ENCODE data around the gene PLEKHG5.
"Not testable (repeated sequence)": the region's sequence is repeated elsewhere in the genome, so short reads cannot be mapped to it uniquely, and the experiment has no call there.

PLEKHG5 gene

GRCh38 chr1:6496890-6497214 is 5.4 kb upstream of the PLEKHG5 start:
- no peak for DNase-seq

DNA sequence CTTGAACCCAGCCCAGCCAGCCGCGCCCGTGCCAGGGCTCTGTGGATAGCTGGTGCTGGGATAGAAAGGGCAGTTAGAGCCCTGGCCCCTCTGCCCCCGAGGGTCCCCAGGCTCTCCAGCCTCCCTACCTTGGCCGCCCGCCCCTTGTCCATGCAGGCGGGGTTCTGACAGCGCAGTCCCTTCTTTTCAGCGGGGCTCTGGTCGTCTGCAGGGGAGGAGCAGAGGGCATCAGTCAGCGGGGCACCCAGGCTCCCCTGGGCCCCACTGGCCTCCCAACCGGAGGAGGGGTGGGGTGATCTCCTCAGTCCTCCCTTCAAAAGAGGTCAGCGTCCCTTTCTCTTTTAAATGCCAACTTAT is 4.9 kb upstream of the PLEKHG5 start:
- DNase-seq, result no peak

DNA sequence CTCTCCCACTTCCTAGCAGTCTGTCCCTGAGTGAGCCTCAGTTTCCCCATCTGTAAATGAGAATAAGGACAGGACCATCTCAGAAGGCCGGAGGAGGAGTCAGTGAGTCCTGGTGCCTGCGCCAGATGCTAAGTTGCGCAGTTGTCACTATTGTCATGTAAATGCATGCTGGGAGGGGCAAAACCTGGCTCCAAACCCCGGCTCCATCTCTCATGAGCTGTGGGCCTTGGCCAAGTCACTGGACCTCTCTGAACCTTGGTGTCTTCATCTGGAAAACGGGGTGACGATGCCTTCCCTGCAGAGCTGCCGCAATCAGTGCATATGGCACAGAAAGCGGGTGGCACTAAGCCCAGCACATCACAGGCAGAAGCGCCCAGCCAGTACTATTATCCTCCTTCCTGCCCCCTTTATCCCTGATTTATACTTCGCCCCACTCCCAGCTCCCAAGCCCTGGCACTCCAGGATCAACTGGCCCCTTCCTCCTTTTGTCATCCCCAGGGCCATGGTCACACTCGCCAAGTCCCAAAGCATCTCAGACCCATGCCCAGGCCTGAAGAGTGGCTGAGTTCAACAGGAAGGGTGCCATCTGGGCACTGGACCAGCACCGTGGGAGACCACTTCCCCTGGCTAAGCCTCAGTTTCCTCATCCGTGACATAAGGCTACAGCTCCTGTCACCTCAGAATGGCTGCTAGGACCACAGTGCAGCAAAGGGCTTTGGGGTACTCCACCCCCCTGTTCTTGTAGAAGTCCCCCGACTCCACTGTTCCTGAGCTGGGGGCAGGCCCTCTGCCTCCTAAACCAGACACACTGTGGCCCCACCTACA is 4.3 kb upstream of the PLEKHG5 start:
- no peak for DNase-seq

GRCh38 chr1:6495041-6495441 is 3.6 kb upstream of the PLEKHG5 start:
- peak in 37 of 56 donors; percentile 12 to 90 (median 50) for DNase-seq

- no peak for DNase-seq
These were observed 3.2 kb upstream of the PLEKHG5 start for GRCh38 chr1:6494627-6495026.

DNA sequence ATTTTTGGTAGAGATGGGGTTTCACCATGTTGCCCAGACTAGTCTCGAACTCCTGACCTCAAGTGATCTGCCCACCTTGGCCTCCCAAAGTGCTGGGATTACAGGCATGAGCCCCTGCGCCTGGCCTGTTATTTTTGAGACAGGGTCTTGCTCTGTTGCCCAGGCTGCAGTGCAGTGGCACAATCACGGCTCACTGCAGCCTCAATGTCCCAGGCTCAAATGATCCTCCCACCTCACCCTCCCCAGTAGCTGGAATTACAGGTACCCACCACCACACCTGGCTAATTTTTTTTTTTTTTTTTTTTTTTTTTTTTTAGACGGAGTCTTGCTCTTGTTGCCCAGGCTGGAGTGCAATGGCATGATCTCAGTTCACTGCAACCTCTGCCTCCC is 2.4 kb upstream of the PLEKHG5 start:
- DNase-seq, result not testable (repeated sequence)

DNA sequence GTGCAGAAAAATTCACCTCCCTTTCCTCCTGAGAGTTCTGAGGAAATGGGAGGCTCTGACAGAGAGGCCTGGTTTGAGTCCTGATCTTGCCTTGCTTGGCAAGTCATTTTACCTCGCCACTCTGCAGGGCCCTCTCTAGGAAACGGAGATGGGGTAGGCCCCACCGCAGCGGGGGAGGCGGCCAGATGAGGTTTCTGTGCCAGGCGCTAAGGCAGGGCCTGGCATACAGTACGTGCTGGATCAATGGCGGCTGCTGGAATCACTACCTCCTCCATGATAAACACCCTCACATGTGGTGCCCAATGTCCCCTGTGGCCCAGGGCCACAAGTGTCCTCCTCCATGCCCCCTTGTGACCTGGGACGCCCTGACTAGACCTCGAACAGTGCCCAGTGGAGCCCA is 499 bp upstream of the PLEKHG5 start:
- DNase-seq, result no peak

- no peak for DNase-seq
These were observed 402 bp downstream of the PLEKHG5 start for GRCh38 chr1:6491081-6491449.

DNA sequence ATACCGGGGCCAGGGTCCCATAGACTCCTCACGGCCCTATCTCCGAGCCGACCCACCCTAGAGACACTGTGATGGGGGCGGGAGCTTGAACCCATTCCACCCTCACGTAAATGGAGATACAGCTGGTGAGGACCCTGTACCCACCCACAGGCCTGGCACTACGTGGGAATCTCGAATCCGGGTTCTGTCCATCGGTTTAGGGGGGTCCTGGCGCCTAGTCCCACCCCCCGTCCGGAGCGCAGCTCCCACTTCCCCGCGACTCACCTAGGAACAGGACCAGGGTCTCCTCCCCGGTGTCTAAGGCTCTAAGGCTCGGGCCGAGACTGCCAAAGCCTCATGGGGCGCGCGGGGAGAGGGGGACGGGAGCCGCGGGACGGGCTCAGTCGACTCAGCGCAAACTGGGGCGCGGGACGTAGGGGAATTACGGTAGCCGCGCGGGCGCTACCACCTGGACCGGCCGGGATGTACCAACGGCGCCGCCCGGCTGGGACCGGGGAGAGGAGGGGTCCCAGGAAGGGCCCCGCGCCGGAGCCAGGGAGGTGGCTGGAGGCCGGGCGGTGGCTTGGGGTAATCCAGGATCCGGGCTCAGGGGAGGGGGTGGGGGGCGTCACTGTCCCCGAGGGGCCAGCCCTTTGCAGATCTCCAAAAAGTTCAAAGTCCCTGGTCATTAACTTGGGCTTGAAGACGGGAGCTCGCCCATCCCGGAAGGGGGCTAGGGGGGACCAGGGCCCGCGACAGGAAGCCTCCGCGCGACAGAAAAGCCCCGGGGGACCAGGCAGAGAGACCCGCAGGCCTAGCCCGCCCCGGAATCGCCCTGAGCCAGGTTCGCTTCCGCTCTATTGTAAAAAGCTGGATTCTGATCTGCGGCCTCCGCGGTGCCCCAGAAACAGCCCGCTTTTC is 1.0 kb downstream of the PLEKHG5 start:
- DNase-seq, result peak in 12 of 56 donors; percentile 9 to 56 (median 22)

- peak in 26 of 56 donors; percentile 7 to 74 (median 26) for DNase-seq
These were observed 1.7 kb downstream of the PLEKHG5 start for GRCh38 chr1:6489799-6490180.

DNA sequence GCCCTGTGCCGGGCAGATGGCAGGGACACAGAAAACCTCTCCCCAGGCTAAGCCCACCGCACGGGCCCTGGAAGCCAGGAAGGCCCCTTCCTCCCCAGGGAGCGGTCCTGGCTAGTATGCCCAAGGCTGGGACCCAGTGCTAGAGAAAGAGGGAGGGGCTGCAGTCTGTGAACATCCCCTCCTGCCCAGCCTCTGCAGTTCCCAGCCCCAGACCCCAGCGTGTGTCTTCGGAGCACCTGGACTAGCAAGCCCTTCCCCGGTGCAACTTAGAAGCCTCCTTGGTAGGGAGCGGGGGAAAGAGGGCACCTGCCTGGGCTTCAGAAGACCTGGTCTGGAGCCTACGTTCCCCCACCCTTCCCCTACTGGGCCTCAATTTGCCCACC is 2.1 kb downstream of the PLEKHG5 start:
- no peak for DNase-seq

- DNase-seq, result no peak
These were observed 2.7 kb downstream of the PLEKHG5 start for GRCh38 chr1:6488602-6489382.

DNA sequence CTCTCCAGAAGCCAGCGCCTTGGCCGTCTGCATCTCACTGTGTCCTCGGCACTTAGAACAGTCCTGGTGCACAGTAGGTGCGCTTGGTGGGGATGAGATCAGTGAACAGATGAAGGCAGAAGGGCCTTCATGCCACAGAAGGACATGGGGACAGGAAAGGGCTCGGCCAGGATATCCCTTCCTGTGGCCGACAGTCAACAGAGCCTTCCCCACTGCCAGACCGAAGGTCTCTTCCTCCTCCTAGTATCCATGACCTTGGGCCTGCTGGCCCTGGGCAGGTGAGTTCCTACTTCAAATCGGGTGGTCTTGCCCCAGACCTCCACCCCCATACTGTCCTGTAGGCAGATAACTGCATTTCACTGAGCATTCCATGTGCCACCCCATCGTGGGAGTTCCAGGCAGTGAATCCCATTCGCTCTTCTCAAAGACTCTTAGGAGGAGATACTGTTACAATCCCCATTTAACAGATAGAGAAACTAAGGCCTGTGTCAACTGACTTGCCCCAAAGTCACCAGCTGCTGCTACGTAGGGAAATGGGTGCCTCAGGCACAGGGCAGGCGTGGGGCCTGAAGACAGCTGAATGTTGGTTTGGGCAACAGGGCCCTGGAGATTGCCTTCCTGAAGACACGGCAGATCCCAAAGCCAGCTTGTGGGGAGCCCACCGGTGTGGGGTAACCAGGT is 3.5 kb downstream of the PLEKHG5 start:
- no peak for DNase-seq

- peak in 49 of 56 donors; percentile 8 to 85 (median 41) for DNase-seq
These were observed 4.9 kb downstream of the PLEKHG5 start for GRCh38 chr1:6486433-6487011.

DNA sequence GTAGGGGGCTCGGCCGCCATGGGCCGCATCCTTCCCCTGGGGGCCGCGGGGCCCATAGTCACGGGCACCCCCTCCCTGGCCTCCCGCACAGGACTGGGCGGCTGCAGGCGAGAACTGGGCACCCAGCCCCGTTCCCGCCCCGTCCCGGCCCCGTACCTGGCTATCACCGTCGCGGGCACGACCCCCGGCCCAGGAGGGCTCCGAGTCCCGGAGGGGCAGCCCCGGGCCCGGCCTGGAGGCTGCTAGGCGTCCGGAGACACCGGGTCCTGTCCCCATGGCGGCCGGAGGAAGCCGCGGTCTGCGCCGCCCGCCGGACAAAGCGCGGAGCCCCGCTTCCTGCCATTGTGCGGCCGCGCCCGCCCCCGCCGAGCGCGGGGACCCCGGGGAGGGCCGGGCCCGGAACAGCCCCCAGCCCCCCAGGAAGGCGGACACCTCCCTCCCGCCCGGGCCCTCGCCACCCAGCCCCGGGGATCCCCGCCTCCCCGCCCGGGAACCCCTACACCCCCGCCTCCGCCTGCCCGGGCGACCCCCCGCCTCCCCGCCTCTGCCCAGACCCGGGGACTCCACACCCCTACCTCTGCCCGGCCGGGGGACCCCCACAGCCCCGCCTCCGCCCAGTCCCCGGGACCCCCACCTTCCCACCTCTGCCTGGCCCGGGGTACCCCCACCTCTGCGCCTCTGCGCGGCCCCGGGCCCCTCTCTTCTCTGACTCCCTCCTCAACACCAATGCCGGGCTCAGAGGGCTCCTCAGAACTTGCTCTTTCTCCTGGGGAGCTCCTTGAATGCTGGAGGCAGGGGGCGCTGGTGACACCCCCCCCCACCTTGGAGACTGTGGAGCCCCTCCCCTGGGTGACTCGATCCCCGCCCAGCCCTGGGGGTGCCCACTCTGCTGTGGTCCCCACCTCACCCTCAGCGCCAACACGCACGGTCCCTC is 6.0 kb downstream of the PLEKHG5 start:
- no peak for DNase-seq

DNA sequence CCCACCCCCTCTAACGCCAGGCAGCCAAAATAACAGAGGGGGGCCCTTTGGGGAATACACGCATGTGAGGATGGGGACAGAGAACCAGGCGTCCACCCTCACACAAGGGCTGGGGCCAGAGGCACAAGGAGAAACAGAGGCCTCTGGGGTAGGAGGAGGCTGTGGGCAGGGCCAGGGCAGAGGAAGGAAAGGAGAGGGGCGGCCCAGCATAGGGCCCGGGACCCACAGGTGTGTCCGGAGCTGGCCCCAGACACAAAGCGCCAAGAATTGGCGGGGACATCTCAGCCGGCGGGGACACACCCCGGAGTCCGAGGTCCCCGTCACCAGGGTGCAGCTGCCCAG is 6.7 kb downstream of the PLEKHG5 start:
- no peak for DNase-seq

- DNase-seq, result no peak
These were observed 7.7 kb downstream of the PLEKHG5 start for GRCh38 chr1:6483761-6484117.

DNA sequence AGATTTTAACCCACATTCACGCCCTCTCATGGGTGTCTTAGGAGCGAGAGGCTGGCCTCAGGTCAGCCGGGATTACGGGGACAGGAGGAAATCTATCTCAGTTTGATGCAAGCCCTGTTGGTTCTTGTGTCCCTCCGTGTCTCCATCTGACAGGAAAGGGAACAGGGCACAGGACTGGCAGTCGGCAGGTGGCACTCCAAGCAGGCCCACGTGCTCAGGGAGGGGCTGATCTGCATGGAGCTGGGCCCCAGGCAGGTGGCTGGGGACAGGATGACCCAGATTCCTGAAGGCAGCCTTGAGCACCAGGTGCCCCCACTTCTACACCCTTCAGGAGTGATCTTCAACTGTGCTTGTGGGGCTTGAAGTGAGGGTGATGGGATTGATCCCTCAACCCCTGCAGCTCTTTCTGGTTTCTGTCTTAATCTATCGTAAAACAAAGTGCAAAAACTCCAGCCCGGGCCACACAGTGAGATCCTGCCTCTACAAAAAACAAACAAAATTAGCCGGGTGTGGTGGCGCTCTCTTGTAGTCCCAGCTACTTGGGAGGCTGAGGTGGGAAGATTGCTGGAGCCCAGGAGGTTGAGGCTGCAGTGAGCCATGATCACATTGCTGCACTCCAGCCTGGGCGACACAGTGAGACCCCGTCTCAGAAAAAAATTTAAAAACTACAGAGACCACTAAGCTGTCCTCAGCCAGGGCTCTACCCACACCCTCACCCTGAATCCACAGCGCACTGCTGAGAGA is 8.3 kb downstream of the PLEKHG5 start:
- no peak for DNase-seq

GRCh38 chr1:6481820-6482219 is 9.6 kb downstream of the PLEKHG5 start:
- no peak for DNase-seq

Measured in nucleus accumbens (tissue), 56 donors.